ENCODE results near the gene RPS6KB2.

Gene RPS6KB2

GRCh38 chr11:67428052-67429001, at the start of gene RPS6KB2:
Gene RPS6KB2 (plus strand): TSS chr11:67428494. CDS start chr11:67428546, 52 bp downstream.
- Histone ChIP-seq H3K4me3 (ENCODE audit: low read depth in 1 of 5, low read length in 5 of 5) (peak within 1 kb of the TSS; percentile 86 to 98 (median 96)), H3K9ac (ENCODE audit: low read length in 5 of 5) (peak within 1 kb of the TSS; percentile 89 to 99 (median 97)), H3K4me1 (ENCODE audit: control insufficient read depth in 5 of 5, insufficient read depth in 5 of 5, low read length in 5 of 5) (peaks cover 4 to 21% (median 18%) of the 10 kb centered on the region in 5 donors), H3K27ac (ENCODE audit: low read depth, low read length) (peak within 1 kb of the TSS; percentile 77), H3K36me3 (ENCODE audit: control insufficient read depth in 5 of 5, insufficient read depth in 5 of 5, low read length in 5 of 5) (peaks cover 0 to 37% (median 23%) of the 10 kb centered on the region in 5 donors), H3K9me3 (ENCODE audit: control insufficient read depth in 5 of 5, low read length in 5 of 5) (no peaks in the 10 kb centered on the region), H3K27me3 (ENCODE audit: control insufficient read depth in 5 of 5, insufficient read depth in 4 of 5, low read length in 5 of 5) (no peaks in the 10 kb centered on the region)

GRCh38 chr11:67378544-67378943, 49.8 kb upstream of the RPS6KB2 start:
- Histone ChIP-seq H3K4me1 (ENCODE audit: control insufficient read depth in 5 of 5, insufficient read depth in 5 of 5, low read length in 5 of 5) (peaks cover 6 to 26% (median 15%) of the 10 kb centered on the region in 5 donors), H3K4me3 (ENCODE audit: low read depth in 1 of 5, low read length in 5 of 5) (no peak overlapping the region), H3K9ac (ENCODE audit: low read length in 5 of 5) (no peak overlapping the region), H3K27ac (ENCODE audit: low read depth, low read length) (no peak overlapping the region), H3K36me3 (ENCODE audit: control insufficient read depth in 5 of 5, insufficient read depth in 5 of 5, low read length in 5 of 5) (no peaks in the 10 kb centered on the region), H3K9me3 (ENCODE audit: control insufficient read depth in 5 of 5, low read length in 5 of 5) (no peaks in the 10 kb centered on the region), H3K27me3 (ENCODE audit: control insufficient read depth in 5 of 5, insufficient read depth in 4 of 5, low read length in 5 of 5) (peaks cover 3 to 22% (median 10%) of the 10 kb centered on the region in 5 donors)

GRCh38 chr11:67379061-67380058, 48.9 kb upstream of the RPS6KB2 start:
- Histone ChIP-seq H3K4me3 (ENCODE audit: low read depth in 1 of 5, low read length in 5 of 5) (no peak overlapping the region), H3K4me1 (ENCODE audit: control insufficient read depth in 5 of 5, insufficient read depth in 5 of 5, low read length in 5 of 5) (peaks cover 2 to 19% (median 8%) of the 10 kb centered on the region in 5 donors), H3K27ac (ENCODE audit: low read depth, low read length) (no peak overlapping the region), H3K27me3 (ENCODE audit: control insufficient read depth in 5 of 5, insufficient read depth in 4 of 5, low read length in 5 of 5) (peaks cover 3 to 22% (median 10%) of the 10 kb centered on the region in 5 donors), H3K36me3 (ENCODE audit: control insufficient read depth in 5 of 5, insufficient read depth in 5 of 5, low read length in 5 of 5) (no peaks in the 10 kb centered on the region), H3K9me3 (ENCODE audit: control insufficient read depth in 5 of 5, low read length in 5 of 5) (no peaks in the 10 kb centered on the region), H3K9ac (ENCODE audit: low read length in 5 of 5) (no peak overlapping the region)

GRCh38 chr11:67381244-67381972, 46.9 kb upstream of the RPS6KB2 start:
- Histone ChIP-seq H3K9ac (ENCODE audit: low read length in 5 of 5) (no peak overlapping the region), H3K4me3 (ENCODE audit: low read depth in 1 of 5, low read length in 5 of 5) (no peak overlapping the region), H3K27me3 (ENCODE audit: control insufficient read depth in 5 of 5, insufficient read depth in 4 of 5, low read length in 5 of 5) (peaks cover 3 to 19% (median 5%) of the 10 kb centered on the region in 5 donors), H3K9me3 (ENCODE audit: control insufficient read depth in 5 of 5, low read length in 5 of 5) (no peaks in the 10 kb centered on the region), H3K27ac (ENCODE audit: low read depth, low read length) (no peak overlapping the region), H3K4me1 (ENCODE audit: control insufficient read depth in 5 of 5, insufficient read depth in 5 of 5, low read length in 5 of 5) (peaks cover 0 to 13% (median 3%) of the 10 kb centered on the region in 5 donors), H3K36me3 (ENCODE audit: control insufficient read depth in 5 of 5, insufficient read depth in 5 of 5, low read length in 5 of 5) (no peaks in the 10 kb centered on the region)

GRCh38 chr11:67382276-67383136, 45.8 kb upstream of the RPS6KB2 start:
- peaks cover 0 to 16% (median 3%) of the 10 kb centered on the region in 5 donors for H3K4me1 ChIP-seq (ENCODE audit: control insufficient read depth in 5 of 5, insufficient read depth in 5 of 5, low read length in 5 of 5)
- peak overlapping the region in 1 of 5 donors; percentile 53 for H3K9ac ChIP-seq (ENCODE audit: low read length in 5 of 5)
- no peaks in the 10 kb centered on the region for H3K36me3 ChIP-seq (ENCODE audit: control insufficient read depth in 5 of 5, insufficient read depth in 5 of 5, low read length in 5 of 5)
- H3K4me3 ChIP-seq (ENCODE audit: low read depth in 1 of 5, low read length in 5 of 5) = no peak overlapping the region
- no peaks in the 10 kb centered on the region for H3K9me3 ChIP-seq (ENCODE audit: control insufficient read depth in 5 of 5, low read length in 5 of 5)
- H3K27me3 ChIP-seq (ENCODE audit: control insufficient read depth in 5 of 5, insufficient read depth in 4 of 5, low read length in 5 of 5) = peaks cover 0 to 10% (median 5%) of the 10 kb centered on the region in 5 donors
- no peak overlapping the region for H3K27ac ChIP-seq (ENCODE audit: low read depth, low read length)

- Histone ChIP-seq H3K9me3 (ENCODE audit: control insufficient read depth in 5 of 5, low read length in 5 of 5) (no peaks in the 10 kb centered on the region), H3K36me3 (ENCODE audit: control insufficient read depth in 5 of 5, insufficient read depth in 5 of 5, low read length in 5 of 5) (no peaks in the 10 kb centered on the region), H3K9ac (ENCODE audit: low read length in 5 of 5) (no peak overlapping the region), H3K27me3 (ENCODE audit: control insufficient read depth in 5 of 5, insufficient read depth in 4 of 5, low read length in 5 of 5) (peaks cover 0 to 3% (median 0%) of the 10 kb centered on the region in 5 donors), H3K4me1 (ENCODE audit: control insufficient read depth in 5 of 5, insufficient read depth in 5 of 5, low read length in 5 of 5) (peaks cover 0 to 16% (median 3%) of the 10 kb centered on the region in 5 donors), H3K27ac (ENCODE audit: low read depth, low read length) (no peak overlapping the region), H3K4me3 (ENCODE audit: low read depth in 1 of 5, low read length in 5 of 5) (no peak overlapping the region)
These were observed 43.4 kb upstream of the RPS6KB2 start for GRCh38 chr11:67384851-67385366.

- Histone ChIP-seq H3K36me3 (ENCODE audit: control insufficient read depth in 5 of 5, insufficient read depth in 5 of 5, low read length in 5 of 5) (no peaks in the 10 kb centered on the region), H3K27me3 (ENCODE audit: control insufficient read depth in 5 of 5, insufficient read depth in 4 of 5, low read length in 5 of 5) (peaks cover 0 to 3% (median 0%) of the 10 kb centered on the region in 5 donors), H3K4me1 (ENCODE audit: control insufficient read depth in 5 of 5, insufficient read depth in 5 of 5, low read length in 5 of 5) (peaks cover 0 to 19% (median 12%) of the 10 kb centered on the region in 5 donors), H3K9ac (ENCODE audit: low read length in 5 of 5) (no peak overlapping the region), H3K27ac (ENCODE audit: low read depth, low read length) (no peak overlapping the region), H3K4me3 (ENCODE audit: low read depth in 1 of 5, low read length in 5 of 5) (no peak overlapping the region), H3K9me3 (ENCODE audit: control insufficient read depth in 5 of 5, low read length in 5 of 5) (no peaks in the 10 kb centered on the region)
These were observed 41.2 kb upstream of the RPS6KB2 start for GRCh38 chr11:67387069-67387468.

- H3K4me1 ChIP-seq (ENCODE audit: control insufficient read depth in 5 of 5, insufficient read depth in 5 of 5, low read length in 5 of 5) = peaks cover 0 to 19% (median 15%) of the 10 kb centered on the region in 5 donors
- H3K4me3 ChIP-seq (ENCODE audit: low read depth in 1 of 5, low read length in 5 of 5) = no peak overlapping the region
- H3K36me3 ChIP-seq (ENCODE audit: control insufficient read depth in 5 of 5, insufficient read depth in 5 of 5, low read length in 5 of 5) = no peaks in the 10 kb centered on the region
- H3K9ac ChIP-seq (ENCODE audit: low read length in 5 of 5) = no peak overlapping the region
- H3K27me3 ChIP-seq (ENCODE audit: control insufficient read depth in 5 of 5, insufficient read depth in 4 of 5, low read length in 5 of 5) = peaks cover 0 to 3% (median 0%) of the 10 kb centered on the region in 5 donors
- H3K9me3 ChIP-seq (ENCODE audit: control insufficient read depth in 5 of 5, low read length in 5 of 5) = no peaks in the 10 kb centered on the region
- H3K27ac ChIP-seq (ENCODE audit: low read depth, low read length) = no peak overlapping the region
These were observed 40.8 kb upstream of the RPS6KB2 start for GRCh38 chr11:67387518-67387917.

All from subcutaneous abdominal adipose tissue (tissue), 5 donors.